HEK293 (cell line): ENCODE data around the gene ILF3.

Experiments used
- BCL11B ChIP-seq: fragments of 450-650 bp; formaldehyde crosslinking; IDR thresholded peaks from 2 replicates; pipeline ENCODE4 v1.5.1; 2016; ENCODE audit warnings: low read depth, missing biosample characterization, missing genetic modification characterization
- FEZF1 ChIP-seq: fragments of 450-650 bp; formaldehyde crosslinking; IDR thresholded peaks from 2 replicates; pipeline ENCODE4 v1.5.1; 2016; ENCODE audit warnings: missing biosample characterization, missing genetic modification characterization
- KLF7 ChIP-seq: fragments of 450-650 bp; formaldehyde crosslinking; IDR thresholded peaks from 2 replicates; pipeline ENCODE4 v1.5.1; 2016; ENCODE audit warnings: missing biosample characterization, missing genetic modification characterization, borderline replicate concordance
- KLF8 ChIP-seq: fragments of 450-650 bp; formaldehyde crosslinking; IDR thresholded peaks from 2 replicates; pipeline ENCODE4 v1.5.1; 2016; ENCODE audit warnings: missing biosample characterization, missing genetic modification characterization
- OVOL3 ChIP-seq: fragments of 450-650 bp; formaldehyde crosslinking; IDR thresholded peaks from 2 replicates; pipeline ENCODE4 v1.5.1; 2016; ENCODE audit warnings: missing biosample characterization, missing genetic modification characterization
- ZBTB1 ChIP-seq: fragments of 450-650 bp; formaldehyde crosslinking; IDR thresholded peaks from 2 replicates; pipeline ENCODE4 v1.5.1; 2016; ENCODE audit warnings: missing biosample characterization, missing genetic modification characterization
- ZBTB17 ChIP-seq: fragments of 450-650 bp; formaldehyde crosslinking; IDR thresholded peaks from 2 replicates; pipeline ENCODE4 v1.5.1; 2016; ENCODE audit warnings: missing biosample characterization, missing genetic modification characterization
- ZNF140 ChIP-seq: fragments of 450-650 bp; formaldehyde crosslinking; IDR thresholded peaks from 2 replicates; pipeline ENCODE4 v1.5.1; 2016; ENCODE audit warnings: missing biosample characterization, missing genetic modification characterization
- ZNF174 ChIP-seq: fragments of 450-650 bp; formaldehyde crosslinking; IDR thresholded peaks from 2 replicates; pipeline ENCODE4 v1.5.0; 2017; ENCODE audit warnings: missing biosample characterization, mild to moderate bottlenecking, missing genetic modification characterization
- ZNF19 ChIP-seq: fragments of 450-650 bp; formaldehyde crosslinking; IDR thresholded peaks from 2 replicates; pipeline ENCODE4; 2016; ENCODE audit warnings: missing biosample characterization, missing genetic modification characterization, low read depth
- ZNF24 ChIP-seq: fragments of 450-650 bp; formaldehyde crosslinking; IDR thresholded peaks from 2 replicates; pipeline ENCODE4 v1.5.1; 2016; ENCODE audit warnings: missing biosample characterization, missing genetic modification characterization
- ZNF302 ChIP-seq: fragments of 450-650 bp; formaldehyde crosslinking; IDR thresholded peaks from 2 replicates; pipeline ENCODE4 v1.5.1; 2016; ENCODE audit warnings: missing biosample characterization, missing genetic modification characterization, low read depth
- ZNF335 ChIP-seq: fragments of 450-650 bp; formaldehyde crosslinking; conservative IDR thresholded peaks from 2 replicates; pipeline ENCODE4 v1.5.1; 2016; ENCODE audit warnings: missing biosample characterization, missing genetic modification characterization
- ZNF366 ChIP-seq: fragments of 450-650 bp; formaldehyde crosslinking; conservative IDR thresholded peaks from 2 replicates; pipeline ENCODE4 v1.5.1; 2016; ENCODE audit warnings: missing biosample characterization, missing genetic modification characterization
- ZNF37A ChIP-seq: fragments of 450-650 bp; IDR thresholded peaks from 2 replicates; pipeline ENCODE4 v1.5.1; 2018; ENCODE audit warnings: missing biosample characterization, missing genetic modification characterization
- ZNF391 ChIP-seq: fragments of 450-650 bp; formaldehyde crosslinking; IDR thresholded peaks from 2 replicates; pipeline ENCODE4 v1.5.1; 2016; ENCODE audit warnings: low read depth, missing biosample characterization, missing genetic modification characterization, borderline replicate concordance
- ZNF426 ChIP-seq: fragments of 450-650 bp; formaldehyde crosslinking; IDR thresholded peaks from 2 replicates; pipeline ENCODE4 v1.5.1; 2017; ENCODE audit warnings: missing biosample characterization, missing genetic modification characterization, mild to moderate bottlenecking, inconsistent platforms, moderate library complexity
- ZNF433 ChIP-seq: fragments of 450-650 bp; formaldehyde crosslinking; IDR thresholded peaks from 2 replicates; pipeline ENCODE4 v1.5.1; 2016; ENCODE audit warnings: missing biosample characterization, missing genetic modification characterization, low read depth
- ZNF514 ChIP-seq: fragments of 450-650 bp; formaldehyde crosslinking; IDR thresholded peaks from 2 replicates; pipeline ENCODE4 v1.5.1; 2016; ENCODE audit warnings: missing biosample characterization, missing genetic modification characterization
- ZNF530 ChIP-seq: fragments of 450-650 bp; formaldehyde crosslinking; IDR thresholded peaks from 2 replicates; pipeline ENCODE4 v1.5.1; 2016; ENCODE audit warnings: low read depth, missing biosample characterization, missing genetic modification characterization
- ZNF544 ChIP-seq: fragments of 450-650 bp; formaldehyde crosslinking; IDR thresholded peaks from 2 replicates; pipeline ENCODE4 v1.5.0; 2017; ENCODE audit warnings: missing biosample characterization, missing genetic modification characterization
- ZNF549 ChIP-seq: fragments of 450-650 bp; IDR thresholded peaks from 2 replicates; pipeline ENCODE4 v1.5.1; 2018; ENCODE audit warnings: missing biosample characterization, missing genetic modification characterization, mild to moderate bottlenecking, inconsistent platforms, moderate library complexity
- ZNF560 ChIP-seq: fragments of 450-650 bp; formaldehyde crosslinking; IDR thresholded peaks from 2 replicates; pipeline ENCODE4 v1.5.1; 2017; ENCODE audit warnings: missing biosample characterization, missing genetic modification characterization, borderline replicate concordance
- ZNF658 ChIP-seq: fragments of 450-650 bp; formaldehyde crosslinking; IDR thresholded peaks from 2 replicates; pipeline ENCODE4; 2016; ENCODE audit warnings: missing biosample characterization, missing genetic modification characterization
- ZNF707 ChIP-seq: fragments of 450-650 bp; formaldehyde crosslinking; IDR thresholded peaks from 2 replicates; pipeline ENCODE4 v1.5.1; 2016; ENCODE audit warnings: missing biosample characterization, missing genetic modification characterization
- ZNF777 ChIP-seq: fragments of 450-650 bp; formaldehyde crosslinking; IDR thresholded peaks from 2 replicates; pipeline ENCODE4 v1.5.1; 2017; ENCODE audit warnings: missing biosample characterization, missing genetic modification characterization, borderline replicate concordance
- ZNF830 ChIP-seq: fragments of 450-650 bp; IDR thresholded peaks from 2 replicates; pipeline ENCODE4 v1.5.0; 2018; ENCODE audit warnings: missing biosample characterization, missing genetic modification characterization, low read depth, mild to moderate bottlenecking, moderate library complexity
- TF ChIP-seq, protein P1 (sequence below): fragments of 450-650 bp; formaldehyde crosslinking; IDR thresholded peaks from 2 replicates; pipeline ENCODE4 v1.5.1; 2016; ENCODE audit warnings: missing biosample characterization, missing genetic modification characterization
- TF ChIP-seq, protein P2 (sequence below): fragments of 450-650 bp; formaldehyde crosslinking; IDR thresholded peaks from 2 replicates; pipeline ENCODE4 v1.5.1; 2017; ENCODE audit warnings: missing biosample characterization, missing genetic modification characterization
- TF ChIP-seq, protein P3 (sequence below): fragments of 450-650 bp; formaldehyde crosslinking; IDR thresholded peaks from 2 replicates; pipeline ENCODE4 v1.5.1; 2016; ENCODE audit warnings: missing biosample characterization, missing genetic modification characterization
- TF ChIP-seq, protein P4 (sequence below): fragments of 450-650 bp; formaldehyde crosslinking; IDR thresholded peaks from 2 replicates; pipeline ENCODE4; 2016; ENCODE audit warnings: missing biosample characterization, missing genetic modification characterization
- TF ChIP-seq, protein P5 (sequence below): fragments of 450-650 bp; formaldehyde crosslinking; IDR thresholded peaks from 2 replicates; pipeline ENCODE4 v1.5.1; 2016; ENCODE audit warnings: missing biosample characterization, missing genetic modification characterization

ILF3 gene

DNA sequence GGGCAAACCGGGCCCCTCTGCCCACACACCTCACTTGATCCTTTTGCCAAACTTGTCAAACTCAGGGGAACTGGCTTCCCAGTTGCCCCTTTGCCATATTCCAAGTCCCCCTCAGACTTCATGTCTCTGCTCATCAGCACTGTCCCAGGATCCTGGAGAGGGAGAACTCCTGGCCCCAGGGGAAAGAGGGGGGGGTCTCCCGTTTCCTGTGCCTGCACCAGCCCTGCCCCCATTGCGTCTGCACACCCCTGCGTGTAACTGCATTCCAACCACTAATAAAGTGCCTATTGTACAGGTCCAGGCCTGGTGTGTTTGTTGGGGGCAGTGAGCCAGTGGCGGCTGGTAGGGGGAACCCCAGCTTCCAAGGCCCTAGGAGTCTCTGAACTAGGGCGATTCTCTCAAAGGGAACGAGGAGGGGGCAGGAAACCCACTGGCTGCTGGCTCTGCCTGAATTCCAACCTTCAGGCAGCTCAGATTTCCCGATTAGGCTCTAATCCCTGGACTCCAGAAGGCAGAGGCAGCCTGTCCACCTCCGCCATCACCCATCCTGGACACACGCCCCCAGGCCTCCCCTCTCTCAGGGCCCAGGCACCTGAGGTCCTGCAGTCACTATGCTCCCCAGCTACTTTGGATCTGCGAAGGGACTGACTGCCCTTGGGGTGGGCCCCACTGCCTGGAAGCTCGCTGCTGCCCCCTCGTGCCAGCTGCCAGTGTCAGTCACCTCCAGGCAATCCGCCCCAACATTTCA, 9.7 kb upstream of the ILF3 start (continued):
- TF ChIP-seq ZBTB17 (tag by site-specific recombination) (peak; percentile 64; the same call in 1 of the 2 replicates), ZNF391 (tag by site-specific recombination) (no peak), ZNF426 (tag by site-specific recombination) (no peak), ZNF433 (tag by site-specific recombination) (no peak), ZNF37A (tag by site-specific recombination) (no peak), ZNF140 (tag by site-specific recombination) (no peak), ZNF707 (tag by site-specific recombination) (no peak), ZNF302 (no peak), BCL11B (tag by site-specific recombination) (no peak), OVOL3 (no peak), ZNF777 (tag by site-specific recombination) (no peak), ZNF530 (no peak), ZNF544 (tag by site-specific recombination) (no peak), ZBTB1 (tag by site-specific recombination) (no peak), ZNF549 (tag by site-specific recombination) (no peak), ZNF514 (no peak), ZNF560 (tag by site-specific recombination) (no peak), ZNF830 (tag by site-specific recombination) (no peak), ZNF335 (no peak; the same call in 1 of the 2 replicates), ZNF174 (no peak), FEZF1 (tag by site-specific recombination) (no peak), ZNF19 (tag by site-specific recombination) (no peak), KLF7 (tag by site-specific recombination) (no peak), ZNF24 (tag by site-specific recombination) (no peak), KLF8 (tag by site-specific recombination) (0 out of 2 replicates have a peak, but pooled peaks have one; percentile 44), ZNF658 (no peak), ZNF366 (tag by site-specific recombination) (no peak)
- TF ChIP-seq, protein P1, sequence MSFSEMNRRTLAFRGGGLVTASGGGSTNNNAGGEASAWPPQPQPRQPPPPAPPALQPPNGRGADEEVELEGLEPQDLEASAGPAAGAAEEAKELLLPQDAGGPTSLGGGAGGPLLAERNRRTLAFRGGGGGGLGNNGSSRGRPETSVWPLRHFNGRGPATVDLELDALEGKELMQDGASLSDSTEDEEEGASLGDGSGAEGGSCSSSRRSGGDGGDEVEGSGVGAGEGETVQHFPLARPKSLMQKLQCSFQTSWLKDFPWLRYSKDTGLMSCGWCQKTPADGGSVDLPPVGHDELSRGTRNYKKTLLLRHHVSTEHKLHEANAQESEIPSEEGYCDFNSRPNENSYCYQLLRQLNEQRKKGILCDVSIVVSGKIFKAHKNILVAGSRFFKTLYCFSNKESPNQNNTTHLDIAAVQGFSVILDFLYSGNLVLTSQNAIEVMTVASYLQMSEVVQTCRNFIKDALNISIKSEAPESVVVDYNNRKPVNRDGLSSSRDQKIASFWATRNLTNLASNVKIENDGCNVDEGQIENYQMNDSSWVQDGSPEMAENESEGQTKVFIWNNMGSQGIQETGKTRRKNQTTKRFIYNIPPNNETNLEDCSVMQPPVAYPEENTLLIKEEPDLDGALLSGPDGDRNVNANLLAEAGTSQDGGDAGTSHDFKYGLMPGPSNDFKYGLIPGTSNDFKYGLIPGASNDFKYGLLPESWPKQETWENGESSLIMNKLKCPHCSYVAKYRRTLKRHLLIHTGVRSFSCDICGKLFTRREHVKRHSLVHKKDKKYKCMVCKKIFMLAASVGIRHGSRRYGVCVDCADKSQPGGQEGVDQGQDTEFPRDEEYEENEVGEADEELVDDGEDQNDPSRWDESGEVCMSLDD (tag by site-specific recombination), result peak; percentile 31; the same call in 1 of the 2 replicates
- TF ChIP-seq, protein P2, sequence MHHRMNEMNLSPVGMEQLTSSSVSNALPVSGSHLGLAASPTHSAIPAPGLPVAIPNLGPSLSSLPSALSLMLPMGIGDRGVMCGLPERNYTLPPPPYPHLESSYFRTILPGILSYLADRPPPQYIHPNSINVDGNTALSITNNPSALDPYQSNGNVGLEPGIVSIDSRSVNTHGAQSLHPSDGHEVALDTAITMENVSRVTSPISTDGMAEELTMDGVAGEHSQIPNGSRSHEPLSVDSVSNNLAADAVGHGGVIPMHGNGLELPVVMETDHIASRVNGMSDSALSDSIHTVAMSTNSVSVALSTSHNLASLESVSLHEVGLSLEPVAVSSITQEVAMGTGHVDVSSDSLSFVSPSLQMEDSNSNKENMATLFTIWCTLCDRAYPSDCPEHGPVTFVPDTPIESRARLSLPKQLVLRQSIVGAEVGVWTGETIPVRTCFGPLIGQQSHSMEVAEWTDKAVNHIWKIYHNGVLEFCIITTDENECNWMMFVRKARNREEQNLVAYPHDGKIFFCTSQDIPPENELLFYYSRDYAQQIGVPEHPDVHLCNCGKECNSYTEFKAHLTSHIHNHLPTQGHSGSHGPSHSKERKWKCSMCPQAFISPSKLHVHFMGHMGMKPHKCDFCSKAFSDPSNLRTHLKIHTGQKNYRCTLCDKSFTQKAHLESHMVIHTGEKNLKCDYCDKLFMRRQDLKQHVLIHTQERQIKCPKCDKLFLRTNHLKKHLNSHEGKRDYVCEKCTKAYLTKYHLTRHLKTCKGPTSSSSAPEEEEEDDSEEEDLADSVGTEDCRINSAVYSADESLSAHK, result no peak
- TF ChIP-seq, protein P3, sequence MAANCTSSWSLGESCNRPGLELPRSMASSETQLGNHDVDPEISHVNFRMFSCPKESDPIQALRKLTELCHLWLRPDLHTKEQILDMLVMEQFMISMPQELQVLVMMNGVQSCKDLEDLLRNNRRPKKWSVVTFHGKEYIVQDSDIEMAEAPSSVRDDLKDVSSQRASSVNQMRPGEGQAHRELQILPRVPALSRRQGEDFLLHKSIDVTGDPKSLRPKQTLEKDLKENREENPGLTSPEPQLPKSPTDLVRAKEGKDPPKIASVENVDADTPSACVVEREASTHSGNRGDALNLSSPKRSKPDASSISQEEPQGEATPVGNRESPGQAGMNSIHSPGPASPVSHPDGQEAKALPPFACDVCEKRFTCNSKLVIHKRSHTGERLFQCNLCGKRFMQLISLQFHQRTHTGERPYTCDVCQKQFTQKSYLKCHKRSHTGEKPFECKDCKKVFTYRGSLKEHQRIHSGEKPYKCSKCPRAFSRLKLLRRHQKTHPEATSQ (tag by site-specific recombination), result no peak
- TF ChIP-seq, protein P4, sequence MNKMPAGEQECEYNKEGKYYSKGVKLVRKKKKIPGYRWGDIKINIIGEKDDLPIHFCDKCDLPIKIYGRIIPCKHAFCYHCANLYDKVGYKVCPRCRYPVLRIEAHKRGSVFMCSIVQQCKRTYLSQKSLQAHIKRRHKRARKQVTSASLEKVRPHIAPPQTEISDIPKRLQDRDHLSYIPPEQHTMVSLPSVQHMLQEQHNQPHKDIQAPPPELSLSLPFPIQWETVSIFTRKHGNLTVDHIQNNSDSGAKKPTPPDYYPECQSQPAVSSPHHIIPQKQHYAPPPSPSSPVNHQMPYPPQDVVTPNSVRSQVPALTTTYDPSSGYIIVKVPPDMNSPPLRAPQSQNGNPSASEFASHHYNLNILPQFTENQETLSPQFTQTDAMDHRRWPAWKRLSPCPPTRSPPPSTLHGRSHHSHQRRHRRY, result no peak
- TF ChIP-seq, protein P5, sequence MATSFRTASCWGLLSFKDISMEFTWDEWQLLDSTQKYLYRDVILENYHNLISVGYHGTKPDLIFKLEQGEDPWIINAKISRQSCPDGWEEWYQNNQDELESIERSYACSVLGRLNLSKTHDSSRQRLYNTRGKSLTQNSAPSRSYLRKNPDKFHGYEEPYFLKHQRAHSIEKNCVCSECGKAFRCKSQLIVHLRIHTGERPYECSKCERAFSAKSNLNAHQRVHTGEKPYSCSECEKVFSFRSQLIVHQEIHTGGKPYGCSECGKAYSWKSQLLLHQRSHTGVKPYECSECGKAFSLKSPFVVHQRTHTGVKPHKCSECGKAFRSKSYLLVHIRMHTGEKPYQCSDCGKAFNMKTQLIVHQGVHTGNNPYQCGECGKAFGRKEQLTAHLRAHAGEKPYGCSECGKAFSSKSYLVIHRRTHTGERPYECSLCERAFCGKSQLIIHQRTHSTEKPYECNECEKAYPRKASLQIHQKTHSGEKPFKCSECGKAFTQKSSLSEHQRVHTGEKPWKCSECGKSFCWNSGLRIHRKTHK, result no peak
